RPMI8226 (cell line): ENCODE measurements around the gene APOBEC3G.
A peak's percentile ranks its signal among the peaks of the same experiment; 100 is the strongest.
"Not testable (repeated sequence)": the region's sequence is repeated elsewhere in the genome, so short reads cannot be mapped to it uniquely, and the experiment has no call there.

Source experiments
- DNase-seq: peaks from one replicate; pipeline ENCODE4 v3.0.0-alpha.2; 2015

APOBEC3G gene

DNA sequence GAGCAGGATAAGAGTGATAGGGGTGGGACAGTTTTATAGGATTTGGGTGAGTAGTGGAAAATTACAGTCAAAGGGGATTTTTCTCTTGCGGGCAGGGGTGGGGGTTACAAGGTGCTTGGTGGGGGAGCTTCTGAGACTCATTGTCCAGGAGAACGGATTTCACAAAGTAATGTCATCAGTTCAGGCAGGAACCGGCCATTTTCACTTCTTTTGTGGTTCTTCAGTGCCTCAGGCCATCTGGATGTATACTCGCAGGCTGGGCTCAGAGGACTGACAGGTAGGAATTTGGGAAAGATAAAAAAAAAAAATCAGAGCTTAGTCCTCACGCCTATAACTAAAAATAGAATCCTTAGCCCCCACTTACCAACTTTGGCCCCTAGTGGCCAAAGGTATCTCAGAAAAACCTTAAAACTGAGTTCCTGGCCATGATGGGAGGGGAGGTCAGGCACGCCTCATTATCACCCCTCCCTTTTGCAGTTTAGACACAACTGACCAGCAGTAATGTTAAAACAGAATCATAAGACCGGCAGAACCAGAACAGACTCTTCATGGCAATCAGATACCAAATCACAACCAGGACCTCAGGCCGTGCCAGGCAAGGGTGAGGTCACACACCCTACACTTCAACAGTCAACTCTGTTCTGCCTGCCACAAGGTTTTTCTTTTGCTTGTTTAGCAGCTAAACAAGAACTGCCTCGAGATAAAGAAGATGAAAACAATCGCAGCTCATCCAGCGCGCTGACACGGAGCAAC lies 8.9 kb upstream of the APOBEC3G start:
- DNase-seq = no peak

DNA sequence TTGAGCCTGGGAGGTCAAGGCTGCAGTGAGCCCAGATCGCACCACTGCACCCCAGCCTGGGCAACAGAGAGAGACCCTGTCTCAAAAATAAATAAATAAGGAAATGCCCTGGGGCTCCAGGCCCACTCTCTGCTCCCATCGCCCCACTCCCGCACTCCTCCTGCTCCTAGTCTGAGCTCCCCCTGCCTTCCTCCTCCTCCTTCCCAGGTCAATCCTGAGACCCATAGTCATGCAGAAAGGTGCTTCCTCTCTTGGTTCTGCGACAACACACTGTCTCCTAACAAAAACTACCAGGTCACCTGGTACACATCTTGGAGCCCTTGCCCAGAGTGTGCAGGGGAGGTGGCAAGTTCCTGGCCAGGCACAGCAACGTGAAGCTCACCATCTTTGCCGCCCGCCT lies 6.9 kb upstream of the APOBEC3G start:
- DNase-seq = no peak

DNA sequence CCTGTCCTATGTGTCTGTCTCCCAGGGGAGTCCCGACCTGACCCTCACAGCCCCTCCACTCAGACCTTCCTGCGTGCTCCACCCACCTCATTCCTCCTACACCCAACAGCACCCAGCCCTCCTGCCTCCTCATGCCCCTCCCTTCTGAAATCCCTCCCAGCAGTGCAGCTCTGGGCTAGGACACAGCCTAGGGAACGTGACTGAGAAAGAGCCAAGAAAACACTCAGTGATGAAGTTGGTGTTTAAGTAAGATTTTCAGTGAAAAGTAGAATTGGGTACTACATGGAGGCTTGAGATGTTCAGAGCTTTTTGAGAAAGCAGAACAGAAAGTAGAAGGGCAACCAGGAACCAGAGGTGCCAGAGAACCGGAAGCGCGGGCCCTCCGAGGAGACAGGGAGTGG lies 4.5 kb upstream of the APOBEC3G start:
- DNase-seq = peak; percentile 61

DNA sequence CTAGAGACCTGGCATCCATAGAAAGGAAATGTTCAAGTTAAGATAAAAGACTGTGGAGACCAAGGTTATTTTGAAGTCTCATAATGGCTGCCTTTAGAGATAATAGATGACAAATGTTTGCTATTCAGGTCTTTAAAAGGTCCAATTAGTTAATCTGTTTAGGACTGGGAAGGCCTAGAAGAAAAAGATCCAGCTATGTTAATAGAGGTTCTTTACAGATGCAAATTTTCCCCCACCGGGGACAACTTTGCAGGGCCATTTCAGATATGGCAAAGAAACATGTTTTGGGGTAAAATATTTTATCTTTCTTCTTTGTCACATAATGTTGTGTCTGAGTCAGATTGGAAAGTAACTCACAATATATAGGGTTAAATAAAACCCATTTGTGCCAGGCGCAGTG lies 3.1 kb upstream of the APOBEC3G start:
- no peak for DNase-seq

DNA sequence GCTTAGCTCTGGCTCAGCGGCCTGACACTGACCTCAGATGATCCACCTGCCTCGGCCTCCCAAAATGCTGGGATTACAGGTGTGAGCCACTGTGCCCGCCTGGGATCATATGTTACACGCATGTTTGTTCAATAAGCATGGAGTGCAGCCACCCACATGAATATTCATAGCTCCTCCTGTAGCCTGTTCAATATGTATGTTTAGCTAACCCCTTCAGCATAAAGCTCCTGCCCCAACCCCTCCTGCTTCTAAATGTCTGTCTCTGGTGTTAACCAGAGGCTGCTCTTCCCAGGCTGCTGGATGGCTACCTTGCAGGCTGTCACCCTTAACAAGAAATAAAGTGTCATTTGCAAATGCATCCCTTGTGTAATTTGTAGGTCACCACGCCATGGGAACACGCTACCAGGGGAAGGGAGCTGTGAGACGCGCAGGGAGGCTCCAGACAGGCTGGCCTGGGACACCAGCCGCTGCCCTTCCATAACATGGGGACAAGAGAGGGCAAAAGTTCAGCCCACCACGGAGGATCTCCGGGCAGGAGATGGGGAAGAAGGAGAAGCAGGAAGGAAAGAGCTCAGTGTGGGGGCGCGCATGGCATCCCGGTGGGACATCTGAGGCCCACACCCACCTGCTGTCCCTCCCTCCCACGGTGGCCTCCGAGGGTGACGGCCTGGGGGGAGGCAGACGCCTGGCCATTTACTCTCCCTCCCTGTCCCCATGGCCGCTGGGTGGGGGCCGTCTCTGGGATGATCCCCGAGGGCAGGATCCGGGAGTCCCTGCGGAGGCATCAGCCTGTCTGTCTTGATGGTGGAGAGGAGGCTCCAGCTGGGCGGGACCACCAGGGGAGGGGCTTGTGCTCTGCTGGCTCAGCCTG lies 685 bp upstream of the APOBEC3G start:
- peak; percentile 30 for DNase-seq

DNA sequence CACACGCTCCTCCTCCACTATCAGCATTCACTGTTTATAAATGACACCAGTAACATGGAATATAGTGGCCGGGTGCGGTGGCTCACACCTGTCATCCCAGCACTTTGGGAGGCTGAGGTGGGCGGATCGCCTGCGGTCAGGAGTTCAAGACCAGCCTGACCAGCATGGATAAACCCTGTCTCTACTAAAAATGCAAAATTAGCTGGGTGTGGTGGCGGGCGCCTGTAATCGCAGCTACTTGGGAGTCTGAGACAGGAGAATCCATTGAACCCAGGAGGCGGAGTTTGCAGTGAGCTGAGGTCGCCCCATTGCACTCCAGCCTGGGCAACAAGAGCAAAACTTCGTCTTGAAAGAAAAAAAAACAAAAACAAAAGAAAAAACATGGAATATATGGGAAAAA lies 837 bp downstream of the APOBEC3G start:
- DNase-seq = not testable (repeated sequence)

DNA sequence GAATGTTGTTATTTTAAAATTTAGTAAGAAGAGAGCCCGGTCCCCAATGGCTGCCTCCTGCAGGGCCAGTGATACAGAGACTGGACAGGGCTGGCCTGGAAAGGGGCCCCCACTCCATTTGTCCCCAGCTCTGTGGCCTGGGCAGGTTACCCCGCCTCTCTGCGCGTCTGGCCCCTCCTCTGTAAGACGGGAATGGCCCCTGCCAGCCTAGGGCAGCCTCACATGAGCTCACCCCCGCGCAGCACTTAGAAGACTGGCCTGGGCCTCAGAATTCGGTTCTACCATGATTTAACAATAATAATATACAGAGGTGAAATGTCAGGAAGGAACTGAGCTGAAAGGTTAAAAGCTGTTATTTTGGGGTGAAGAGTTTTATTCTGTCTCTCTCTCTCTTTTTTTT lies 1.3 kb downstream of the APOBEC3G start:
- DNase-seq = no peak

DNA sequence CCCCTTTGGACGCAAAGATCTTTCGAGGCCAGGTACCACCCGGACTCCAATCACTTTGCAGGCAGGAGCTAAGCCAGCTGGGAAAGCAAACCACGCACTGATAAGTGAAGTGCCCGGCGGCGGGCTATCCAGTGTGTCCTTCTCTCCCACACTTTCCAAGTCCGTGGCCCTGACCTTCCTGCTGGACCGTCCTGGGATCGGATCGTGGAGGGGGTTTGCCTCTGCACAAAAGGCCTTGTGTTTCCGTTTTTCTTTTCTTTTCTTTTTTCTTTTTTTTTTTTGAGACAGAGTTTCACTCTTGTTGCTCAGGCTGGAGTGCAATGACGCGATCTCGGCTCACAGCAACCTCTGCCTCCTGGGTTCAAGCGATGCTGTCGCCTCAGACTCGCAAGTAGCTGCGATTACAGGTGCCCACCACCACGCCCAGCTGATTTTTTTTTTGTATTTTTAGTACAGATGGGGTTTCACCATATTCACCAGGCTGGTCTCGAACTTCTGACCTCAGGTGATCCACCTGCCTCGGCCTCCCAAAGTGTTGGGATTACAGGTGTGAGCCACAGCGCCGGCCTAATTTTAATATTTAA lies 2.1 kb downstream of the APOBEC3G start:
- DNase-seq = not testable (repeated sequence)

DNA sequence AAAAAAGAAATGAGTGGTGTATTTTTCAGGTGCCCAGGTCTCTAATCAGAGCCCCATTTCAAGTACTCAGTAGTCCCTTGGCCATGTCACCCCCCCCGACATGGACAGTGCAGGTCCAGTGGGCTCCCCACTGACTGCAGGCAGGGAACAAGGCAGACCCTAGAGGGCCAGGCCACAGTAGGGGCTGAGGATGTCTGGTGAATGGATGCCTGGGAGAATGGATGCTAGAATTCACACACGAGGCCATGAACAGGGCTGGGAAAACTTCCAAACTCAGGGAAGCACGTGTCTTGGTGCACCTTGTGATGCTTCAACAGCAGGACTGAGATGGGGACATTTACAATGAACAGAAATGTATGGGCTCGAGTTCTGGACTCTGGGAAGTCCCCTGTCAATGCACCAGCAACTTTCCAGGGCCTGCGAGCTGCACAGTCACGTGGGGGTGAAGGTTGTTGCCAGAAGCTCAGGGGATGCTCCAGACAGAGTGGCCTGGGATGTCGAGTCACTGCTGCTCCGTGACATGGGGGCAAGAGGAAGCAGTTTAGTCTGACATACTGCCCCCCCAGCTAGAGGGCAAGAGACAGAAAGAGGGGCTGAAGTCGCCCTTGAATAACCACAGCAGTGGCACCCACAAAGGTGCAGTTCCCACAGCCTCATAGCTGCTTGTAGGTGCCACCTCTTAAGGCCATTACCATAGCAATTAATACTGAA lies 3.1 kb downstream of the APOBEC3G start:
- no peak for DNase-seq

DNA sequence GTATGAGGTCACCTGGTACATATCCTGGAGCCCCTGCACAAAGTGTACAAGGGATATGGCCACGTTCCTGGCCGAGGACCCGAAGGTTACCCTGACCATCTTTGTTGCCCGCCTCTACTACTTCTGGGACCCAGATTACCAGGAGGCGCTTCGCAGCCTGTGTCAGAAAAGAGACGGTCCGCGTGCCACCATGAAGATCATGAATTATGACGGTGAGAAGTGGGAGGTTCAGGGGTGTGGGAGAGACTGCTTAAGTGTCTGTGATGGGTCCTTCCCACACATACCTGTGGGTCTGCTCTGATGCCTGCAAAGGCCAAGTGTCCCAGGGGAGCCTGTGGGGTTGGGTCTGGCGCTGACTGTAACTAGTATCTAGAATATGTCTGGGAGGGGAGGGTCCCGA lies 3.9 kb downstream of the APOBEC3G start:
- DNase-seq = no peak

DNA sequence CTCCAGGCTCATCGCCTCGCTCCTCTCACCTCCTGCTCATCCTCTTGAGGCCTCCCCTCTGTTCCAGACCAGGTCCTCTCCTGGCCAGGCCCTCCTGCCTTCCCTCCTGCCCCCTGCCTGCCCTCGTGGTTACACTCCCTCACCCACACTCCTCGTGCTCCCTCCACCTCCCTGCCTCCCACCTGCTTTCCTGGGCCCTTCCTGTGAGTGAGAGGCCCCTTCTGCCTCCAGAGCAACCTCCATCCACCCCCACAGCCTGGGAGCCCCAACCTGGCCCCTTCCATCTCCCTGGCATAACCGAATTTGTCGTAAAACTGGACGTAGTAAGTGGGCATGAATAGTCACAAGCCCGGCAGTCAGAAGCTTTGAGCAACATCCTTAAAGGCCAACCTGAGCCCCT lies 4.5 kb downstream of the APOBEC3G start:
- DNase-seq = no peak

DNA sequence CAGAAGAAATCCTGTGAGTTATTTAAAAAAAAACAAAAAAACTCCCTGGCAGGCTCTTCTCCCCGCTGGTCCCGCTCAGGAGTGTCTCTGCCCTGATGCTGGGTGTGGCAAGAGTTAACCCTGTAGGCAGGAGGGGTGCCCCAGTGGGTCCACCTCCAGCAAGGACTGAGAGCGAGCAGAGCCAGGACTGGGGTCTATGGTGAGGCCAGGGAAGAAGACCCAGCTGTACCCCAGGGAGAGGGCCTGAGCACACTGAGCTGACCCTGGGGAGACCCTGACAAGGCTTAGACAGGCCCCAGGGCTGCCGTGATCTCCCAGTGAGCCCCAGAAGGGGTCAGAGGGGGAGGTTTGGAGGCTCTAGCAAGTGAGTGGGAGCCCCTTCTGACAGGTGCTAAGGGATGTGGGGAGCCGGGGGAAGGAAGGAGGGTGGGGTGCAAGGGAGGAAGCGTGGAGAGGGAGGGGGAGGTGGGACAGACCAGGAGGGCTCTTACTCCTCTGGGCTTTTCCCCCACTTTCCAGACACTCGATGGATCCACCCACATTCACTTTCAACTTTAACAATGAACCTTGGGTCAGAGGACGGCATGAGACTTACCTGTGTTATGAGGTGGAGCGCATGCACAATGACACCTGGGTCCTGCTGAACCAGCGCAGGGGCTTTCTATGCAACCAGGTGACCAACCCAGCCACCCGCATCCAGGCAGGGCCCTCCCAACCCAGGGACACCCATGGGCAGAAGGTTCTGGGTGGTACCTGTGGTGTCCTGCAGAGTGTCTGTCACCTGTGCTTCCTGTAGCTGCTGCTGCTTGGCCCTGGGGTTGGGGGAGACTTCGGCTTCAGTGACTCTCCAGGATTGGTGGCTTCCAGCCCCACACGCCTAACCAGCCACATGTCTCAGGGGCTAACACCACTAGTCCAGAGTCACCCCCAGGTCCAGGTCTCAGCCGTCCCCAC lies 6.4 kb downstream of the APOBEC3G start:
- no peak for DNase-seq

DNA sequence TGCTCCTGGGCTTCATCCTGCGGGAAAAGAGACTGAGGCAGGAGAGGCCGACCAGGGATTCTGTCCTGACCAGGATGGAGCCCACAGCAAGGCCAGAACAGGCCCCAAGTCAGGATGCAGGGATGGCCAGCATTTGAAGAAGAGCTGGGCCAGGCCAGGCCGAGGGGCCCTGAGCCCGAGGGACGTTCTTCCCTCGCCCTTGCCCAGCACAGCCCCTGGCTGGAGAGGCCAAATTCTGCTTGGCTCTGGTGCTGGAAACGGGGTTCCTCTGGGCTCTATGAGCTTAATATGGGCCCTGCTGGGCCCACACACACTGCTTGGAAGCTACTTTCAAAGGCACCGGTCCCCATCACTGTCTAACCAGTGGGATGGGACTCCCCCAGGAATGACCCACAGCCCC lies 7.6 kb downstream of the APOBEC3G start:
- DNase-seq = no peak

DNA sequence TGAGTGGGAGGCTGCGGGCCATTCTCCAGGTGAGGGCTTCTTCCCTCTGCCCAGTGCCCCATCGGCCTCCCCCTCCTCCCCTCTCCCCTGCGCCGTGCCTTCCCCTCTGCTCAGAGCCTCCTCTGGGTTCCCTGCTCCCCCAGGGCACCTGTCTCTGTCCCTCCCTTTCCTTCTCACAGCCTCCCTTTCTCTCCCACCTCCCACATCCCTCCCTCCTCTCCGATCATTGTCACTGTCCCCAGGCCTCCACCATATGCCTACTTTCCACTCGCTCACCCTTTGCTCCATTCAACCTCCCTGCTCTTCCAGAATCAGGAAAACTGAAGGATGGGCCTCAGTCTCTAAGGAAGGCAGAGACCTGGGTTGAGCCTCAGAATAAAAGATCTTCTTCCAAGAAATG lies 10.0 kb downstream of the APOBEC3G start:
- no peak for DNase-seq

DNA sequence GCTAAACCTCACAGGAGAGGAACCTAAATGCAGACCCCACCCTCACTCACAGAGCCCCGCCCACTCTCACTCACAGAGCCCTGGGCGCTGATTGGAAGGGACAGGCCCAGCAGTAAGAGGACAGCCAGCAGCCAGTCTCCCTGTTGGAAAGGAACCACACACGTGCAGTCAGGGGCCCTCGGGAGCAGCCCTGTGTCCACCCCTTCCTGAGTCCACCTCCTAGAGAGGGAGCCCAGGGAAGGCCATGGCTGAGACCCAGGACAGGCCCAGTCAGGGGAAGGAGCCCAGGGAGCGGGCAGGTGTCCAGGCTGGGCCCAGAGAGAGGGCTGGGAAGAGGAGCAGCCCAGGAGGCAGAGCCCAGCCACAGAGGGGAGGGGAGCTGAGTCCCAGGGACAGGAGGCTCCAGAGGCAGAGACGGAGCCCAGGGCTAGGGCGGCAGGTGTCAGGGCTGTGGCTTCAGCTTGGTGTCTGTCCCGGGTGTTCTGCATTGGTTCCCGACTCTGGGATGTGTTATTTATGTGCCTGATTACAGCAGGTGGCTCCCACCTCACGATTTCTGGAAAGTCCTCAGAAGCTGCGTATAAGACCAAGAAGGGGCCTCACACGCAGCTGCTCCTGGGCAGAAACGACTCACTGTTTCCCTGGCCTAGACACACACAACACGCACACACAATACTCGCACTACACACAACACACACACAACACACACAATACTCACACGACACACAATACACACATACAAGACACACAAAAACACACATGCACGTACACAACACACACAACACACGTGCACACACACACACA lies 11.0 kb downstream of the APOBEC3G start:
- DNase-seq = no peak

DNA sequence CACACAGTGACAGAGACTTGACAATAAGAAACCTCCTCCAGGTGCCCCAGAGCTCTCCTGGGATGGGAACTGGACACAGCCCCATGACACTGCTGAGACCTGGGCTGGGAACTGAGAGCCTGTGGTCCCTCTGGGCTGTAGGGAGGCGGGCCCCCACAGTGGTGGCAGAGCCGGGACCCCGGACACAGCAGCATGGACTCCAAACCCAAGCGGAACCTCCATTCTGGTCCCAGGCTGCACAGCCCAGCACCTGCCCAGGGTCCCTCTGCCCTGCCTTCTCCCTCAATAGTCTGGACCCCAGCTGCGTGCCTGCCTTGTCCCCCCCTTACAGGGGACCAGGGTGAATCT lies 11.6 kb downstream of the APOBEC3G start:
- no peak for DNase-seq

DNA sequence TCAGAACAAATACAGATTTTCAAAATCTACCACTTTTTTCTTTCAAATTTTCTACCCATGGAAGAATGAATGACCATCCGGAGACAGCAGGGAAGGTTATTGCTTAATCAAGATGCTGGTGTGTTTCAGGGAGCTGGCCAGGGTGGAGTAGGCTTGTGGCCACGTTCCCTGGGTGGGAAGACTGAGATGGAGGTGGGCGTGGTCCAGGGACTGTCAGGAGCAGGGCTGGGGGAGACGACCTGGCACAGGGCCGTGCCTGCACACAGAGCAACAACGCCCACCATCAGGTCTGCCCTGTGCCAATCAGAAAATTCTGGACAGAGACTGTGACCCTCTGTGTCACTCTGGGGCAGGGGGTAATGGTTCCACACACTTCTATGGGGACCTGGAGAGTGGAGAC lies 12.9 kb downstream of the APOBEC3G start:
- DNase-seq = no peak

DNA sequence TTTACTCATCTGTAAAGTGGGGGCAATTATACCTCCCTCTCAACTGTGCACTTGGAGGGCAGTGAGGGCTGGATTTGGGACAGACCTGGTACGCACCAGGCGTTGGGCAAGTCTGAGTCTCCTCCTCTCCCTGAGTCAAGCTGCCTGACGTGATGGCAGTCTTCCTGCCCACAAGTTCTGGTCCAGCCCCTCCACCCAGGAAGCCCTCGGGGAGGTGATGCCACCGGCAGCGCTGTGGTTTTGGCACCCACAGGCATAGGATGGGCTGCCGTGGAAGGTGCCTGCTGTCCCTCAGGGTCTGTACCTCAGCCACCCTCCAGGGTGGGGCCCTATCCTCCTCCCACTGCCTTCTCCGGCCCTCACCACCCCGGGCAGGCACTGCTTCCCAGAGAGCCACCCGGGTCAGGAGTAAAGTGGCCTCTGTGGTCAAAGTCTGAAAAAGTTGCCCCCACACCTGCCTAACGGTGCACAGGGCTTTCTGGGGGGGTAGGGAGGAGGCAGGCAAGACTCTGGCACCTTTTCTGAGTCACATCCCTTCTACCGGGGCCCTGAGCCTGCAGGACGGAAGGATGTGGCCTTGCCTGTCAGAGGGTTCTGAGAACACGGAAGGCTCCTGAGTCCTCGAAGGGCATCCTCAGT lies 13.5 kb downstream of the APOBEC3G start:
- no peak for DNase-seq

DNA sequence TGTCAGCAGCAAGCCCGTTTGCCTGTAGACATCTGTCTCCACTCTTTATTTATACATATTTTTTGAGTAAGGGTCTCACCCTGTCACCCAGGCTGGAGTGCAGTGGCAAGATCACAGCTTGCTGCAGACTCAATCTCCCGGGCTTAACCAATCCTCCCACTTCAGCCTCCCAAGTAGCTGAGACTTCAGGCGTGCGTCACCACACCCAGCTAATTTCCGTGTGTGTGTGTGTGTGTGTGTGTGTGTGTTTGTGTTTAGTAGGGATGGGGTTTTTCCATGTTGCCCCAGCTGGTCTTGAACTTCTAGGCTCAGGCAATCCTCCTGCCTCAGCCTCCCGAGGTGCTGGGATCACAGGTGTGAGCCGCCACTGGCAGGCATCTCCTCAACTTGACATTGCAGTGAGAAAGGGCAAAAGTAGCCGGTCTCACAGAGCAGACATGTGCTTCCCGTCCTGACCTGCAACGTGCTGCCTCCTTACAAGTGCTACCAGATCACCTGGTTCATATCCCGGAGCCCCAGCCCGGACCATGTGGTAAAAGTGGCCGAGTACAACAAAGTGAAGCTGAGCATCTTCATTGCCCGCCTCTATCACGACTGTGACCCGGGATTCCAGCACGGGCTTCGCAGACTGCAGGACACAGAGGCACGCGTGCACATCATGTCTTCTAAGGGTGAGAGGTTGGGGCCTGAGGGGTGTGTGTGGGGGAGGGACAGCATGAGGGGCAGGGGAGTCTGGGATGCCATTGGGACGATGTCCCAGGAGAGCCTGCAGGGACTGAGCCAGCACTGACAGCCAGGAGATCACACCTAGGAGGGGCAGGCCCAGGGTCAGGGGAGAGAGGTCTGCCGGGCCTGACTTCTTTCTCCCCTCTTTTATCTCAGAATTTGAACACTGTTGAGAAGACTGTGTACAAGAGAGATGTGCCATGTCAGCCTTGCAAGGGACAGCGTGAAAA lies 14.3 kb downstream of the APOBEC3G start:
- no peak for DNase-seq
